HG03108 (cell line): ENCODE results near the gene GALNT17.

Source experiments
- ATAC-seq: cut with Tn5 transposase; IDR thresholded peaks from one replicate; pipeline ENCODE4 v1.9.1; 2021; ENCODE audit warnings: moderate library complexity; ENCODE audit not compliant: unreplicated experiment

GALNT17 gene

DNA sequence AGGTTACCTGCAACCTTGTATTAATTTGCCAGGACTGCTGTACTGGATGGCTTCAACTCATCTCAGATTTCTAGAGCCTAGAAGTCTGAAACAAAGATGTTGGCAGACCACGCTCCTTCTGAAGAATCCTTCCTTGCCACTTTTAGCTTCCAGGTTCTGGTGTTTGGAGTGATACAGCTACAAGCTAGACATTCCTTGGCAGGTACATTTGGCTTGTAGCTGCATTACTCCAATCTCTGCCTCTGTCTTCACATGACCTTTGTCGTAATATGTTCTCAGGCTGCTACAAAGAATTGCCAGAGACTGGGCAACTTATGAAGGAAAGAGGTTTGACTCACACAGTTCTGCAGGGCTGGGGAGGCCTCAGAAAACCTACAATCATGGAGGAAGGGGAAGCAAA, 146.3 kb downstream of the GALNT17 start:
- ATAC-seq, result no peak

DNA sequence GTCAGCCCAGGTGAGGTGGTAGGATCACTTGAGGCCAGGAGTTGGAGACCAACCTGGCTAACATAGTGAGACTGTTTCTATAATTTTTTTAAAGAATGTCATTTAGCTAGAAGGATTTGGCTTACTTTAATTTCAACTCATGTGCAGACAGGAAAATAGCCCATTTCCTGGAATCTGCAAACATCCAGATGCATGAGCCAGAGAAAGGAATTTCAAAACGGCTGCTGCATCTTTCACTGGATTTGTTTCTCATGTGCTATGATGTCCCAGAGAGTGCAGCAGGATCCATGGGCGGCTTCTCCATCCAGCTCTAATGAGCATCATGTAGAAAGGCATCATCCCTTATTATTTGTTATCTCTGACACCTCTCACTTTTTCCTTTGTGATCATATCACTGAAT, 149.3 kb downstream of the GALNT17 start:
- no peak for ATAC-seq

DNA sequence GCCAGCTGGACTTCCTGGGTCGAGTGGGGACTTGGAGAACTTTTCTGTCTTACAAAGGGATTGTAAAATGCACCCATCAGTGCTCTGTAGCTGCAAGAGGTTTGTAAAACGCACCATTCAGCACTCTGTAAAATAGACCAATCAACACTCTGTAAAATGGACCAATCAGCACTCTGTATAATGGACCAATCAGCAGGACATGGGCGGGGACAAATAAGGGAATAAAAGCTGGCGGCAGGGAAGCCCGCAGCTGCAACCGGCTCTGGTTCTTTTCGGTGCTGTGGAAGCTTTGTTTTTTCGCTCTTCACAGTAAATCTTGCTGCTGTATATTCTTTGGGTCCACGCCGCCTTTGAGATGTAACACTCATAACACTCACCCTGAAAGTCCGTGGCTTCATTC, 151.9 kb downstream of the GALNT17 start:
- no peak for ATAC-seq

DNA sequence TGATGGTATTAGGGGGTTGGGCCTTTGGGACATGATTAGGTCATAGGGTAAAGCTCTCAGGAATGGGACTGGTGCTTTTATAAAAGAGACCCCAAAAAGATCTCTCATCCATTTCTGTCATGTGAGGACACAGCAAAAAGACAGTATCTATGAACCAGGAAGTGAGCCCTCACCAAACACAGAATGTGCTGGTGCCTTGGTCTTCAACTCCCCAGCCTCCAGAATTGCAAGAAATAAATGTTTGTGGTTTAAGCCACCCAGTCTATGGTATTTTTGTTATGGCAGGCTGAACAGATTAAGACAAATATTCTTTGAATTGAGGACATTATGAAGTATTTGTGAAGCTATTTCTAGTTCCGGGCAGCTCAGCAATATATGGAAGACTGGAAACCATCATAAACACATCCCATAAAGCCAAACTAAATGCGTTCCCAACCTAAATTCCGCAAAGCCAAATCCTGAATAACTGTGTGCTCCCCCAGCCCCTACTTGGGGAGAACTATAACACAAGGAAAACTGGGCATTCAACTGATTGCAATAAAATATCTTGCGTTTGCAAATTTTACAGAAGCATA, 153.7 kb downstream of the GALNT17 start:
- no peak for ATAC-seq

DNA sequence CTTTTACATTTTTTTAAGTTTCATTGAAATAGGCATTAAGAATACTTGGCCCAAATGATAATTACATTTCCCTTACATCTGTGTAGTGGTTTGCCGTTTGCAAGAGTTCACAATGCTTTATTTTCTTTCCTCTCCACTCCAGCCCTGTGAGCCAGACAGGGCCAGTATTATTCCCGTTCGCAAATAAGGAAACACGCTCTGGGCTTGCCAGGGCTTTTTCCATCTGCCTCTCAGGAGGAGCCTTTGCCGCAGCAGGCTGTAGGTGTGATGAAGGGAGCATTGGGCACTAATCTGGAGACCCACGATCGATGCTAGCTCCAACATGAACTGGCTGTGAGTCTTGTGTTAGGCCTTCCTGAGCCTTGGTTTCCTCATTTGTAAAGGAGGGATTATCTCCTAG, 154.4 kb downstream of the GALNT17 start:
- ATAC-seq, result no peak

DNA sequence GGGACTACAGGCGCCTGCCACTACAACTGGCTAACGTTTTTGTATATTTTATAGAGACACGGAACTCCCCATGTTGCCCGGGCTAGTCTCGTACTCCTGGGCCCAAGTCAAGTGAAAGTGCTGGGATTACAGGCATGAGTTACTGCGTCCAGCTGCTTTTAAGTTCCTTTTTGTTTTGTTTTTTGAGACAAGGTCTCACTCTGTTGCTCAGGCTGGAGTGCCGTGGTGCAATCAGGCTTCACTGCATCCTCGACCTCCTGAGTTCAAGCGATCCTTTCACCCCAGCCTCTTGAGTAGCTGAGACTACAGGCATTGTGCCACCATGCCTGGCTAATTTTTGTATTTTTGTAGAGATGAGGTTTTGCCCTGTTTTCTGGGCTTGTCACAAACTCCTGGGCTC, 155.0 kb downstream of the GALNT17 start:
- no peak for ATAC-seq

DNA sequence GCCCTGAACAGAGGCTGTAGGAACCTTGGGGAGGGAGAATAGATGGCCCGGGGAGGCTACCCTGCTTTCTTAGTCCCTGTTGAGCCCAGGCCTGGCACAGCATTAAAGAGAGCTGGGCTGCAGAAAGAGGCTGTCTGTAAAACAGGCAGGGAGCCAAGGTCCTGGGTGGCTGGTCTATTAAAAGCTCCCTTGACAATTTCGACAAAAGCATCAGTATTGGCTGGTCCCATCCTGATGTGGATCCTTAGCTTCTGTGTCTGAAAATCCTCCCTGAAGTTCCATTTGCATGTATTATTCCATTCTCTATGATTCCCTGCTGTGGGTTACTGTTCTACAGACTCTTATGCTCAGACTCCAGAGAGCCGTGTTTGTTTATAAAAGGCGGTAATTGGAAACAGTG, 158.5 kb downstream of the GALNT17 start:
- no peak for ATAC-seq

DNA sequence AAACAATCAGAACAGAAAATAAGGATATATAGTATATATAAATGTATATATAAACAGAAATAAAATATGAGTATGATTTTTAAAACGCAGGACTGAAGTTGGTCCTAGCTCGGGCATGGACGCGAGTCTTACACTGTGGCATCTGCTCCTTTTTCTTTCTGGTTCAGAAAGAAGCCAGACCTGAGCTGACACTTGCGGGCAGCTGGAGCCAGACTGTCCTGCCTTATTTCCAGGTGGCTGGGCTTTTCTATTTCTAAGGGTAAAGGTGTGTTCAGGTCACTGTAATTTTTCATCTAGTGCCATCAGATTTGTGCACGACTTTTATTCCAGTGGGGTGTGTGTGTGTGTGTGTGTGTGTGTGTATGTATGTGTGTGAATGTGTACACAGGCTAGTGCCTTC, 166.4 kb downstream of the GALNT17 start:
- no peak for ATAC-seq

DNA sequence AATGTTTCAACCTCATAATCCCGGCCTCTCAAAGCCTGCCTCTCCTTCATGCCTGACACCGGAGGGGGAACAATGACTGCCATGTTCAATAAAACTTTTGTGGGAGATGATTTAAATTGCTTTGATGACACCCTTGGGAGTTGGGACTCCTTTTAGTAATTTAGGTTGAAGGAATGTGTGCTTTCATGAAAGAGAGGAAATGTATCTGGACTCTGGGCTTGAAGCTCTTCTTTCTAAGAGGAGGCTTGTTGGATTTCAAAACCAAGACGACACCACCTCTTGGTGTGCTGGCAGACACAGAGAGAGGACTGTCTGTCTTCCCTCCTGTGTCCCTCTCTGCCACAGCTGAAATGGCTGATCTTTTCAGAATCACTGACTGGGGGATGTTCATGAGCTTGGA, 168.1 kb downstream of the GALNT17 start:
- no peak for ATAC-seq

DNA sequence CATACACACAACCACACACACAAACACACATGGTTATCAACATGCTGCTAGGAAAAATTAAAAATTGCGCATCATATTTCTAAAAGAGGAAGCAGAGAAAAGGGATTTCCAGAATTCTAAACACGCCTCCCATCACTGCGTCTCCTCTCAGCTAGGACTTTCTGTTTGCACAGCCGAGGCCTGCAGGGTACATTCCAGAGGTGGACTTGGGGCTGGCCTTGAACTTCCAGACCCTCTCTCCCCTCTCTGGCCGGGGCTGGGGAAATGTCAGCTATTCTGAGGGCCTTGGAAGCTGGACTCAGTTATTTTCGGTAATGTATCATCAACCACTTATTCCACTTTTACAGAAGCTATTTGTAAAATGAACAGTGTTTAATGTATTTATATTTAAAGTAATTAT, 168.7 kb downstream of the GALNT17 start:
- no peak for ATAC-seq

DNA sequence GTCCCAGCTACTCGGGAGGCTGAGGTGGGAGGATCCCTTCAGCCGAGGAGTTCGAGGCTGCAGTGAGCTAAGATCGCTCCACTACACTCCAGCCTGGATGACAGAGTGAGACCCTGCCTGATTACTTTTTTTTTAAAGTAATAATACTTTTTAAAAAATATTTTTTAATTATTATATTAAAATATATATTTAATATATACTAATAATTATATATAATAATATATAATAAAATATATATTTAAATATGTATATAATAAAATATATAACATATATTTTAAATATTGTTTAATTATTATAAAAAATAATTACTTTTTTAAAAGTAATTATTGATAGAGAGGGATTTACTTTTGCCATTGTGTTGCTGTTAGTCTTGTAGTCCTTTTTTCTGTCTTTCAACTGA, 169.2 kb downstream of the GALNT17 start:
- no peak for ATAC-seq

DNA sequence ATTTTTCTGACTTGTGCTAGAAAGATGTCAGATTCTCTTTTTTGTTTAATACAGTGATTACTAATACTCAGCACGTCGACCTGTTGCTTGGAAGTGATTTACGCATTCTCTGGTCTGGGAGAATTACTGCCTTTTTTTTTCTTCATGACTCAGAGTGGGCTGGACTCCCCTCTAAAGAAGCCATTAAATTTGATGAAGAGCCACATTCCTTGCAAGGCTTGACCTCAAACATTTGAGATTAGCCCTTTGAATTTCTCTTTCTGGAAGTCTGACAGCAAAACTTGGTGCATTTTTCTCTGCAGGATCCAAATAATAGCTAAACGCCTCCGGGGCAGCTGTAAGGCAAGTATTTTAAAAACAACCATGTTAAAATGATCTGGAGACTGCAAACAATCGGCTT, 171.6 kb downstream of the GALNT17 start:
- ATAC-seq, result no peak

DNA sequence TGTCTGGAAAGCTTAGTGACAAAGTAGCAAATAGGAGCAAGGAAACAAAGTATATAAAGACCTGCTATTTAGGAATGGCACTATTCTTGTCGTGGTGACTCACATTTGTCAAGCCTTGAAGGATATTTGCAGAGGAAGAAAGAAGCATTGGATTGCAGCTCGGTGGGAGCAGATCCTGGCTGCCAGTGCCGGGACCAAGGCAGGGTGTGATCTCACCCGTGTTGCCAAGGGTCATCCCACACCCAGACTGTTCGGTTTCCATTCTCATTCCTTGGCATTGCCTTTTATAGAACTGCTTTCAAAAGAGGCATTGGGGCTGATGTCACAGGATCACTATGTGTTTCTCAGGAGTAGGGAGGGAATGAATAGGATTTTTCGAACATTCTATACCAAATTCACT, 176.2 kb downstream of the GALNT17 start:
- no peak for ATAC-seq

DNA sequence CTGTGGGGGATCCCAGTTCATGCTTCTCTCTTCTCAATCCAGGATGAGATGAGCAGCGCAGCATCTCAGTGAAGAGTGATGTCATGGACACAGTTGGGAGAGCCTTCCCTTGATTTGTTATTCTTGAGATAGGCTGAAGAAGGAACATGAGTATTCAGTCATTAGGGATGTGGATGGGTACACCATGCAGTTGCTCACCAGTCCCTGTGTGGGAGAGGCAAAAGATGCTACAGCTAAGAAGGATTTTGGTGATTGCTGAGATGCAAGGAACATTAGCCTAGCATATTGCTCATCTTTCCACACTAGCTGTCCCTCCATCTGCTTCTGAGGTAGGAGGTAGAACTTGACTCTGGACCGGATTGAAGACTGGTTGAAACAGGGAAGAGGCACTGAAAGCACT, 179.6 kb downstream of the GALNT17 start:
- no peak for ATAC-seq

DNA sequence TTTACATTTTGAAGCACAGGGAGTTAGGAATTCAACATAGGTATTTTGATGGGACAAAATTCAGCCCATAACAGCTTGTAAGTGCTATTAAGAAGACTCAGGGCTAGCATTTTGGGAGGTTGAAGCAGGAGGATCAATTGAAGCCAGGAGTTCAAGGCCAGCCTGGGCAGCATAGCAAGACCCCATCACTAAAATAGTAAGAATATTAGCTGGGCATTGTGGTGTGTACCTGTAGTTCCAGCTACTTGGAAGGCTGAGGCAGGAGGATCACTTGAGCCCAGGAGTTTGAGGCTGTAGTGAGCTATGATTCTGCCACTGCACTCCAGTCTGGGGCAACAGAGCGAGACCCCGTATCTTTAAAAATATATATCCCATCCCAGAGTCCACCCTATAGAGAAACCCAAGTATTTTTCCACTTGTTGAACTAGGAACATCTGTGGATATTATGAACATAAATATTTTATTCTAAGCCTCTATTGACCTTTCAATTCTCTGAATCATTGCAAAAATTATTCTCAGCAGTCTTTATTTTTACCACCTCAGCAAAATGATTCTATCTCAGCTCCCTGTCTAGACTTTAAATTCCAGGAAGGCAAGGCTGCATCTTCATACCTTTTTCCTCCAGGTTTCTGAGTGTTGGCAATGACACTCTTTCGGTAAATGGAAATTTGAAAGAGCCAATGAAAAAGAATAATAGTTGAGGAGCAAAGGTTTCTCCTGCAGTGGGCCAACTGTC, 181.0 kb downstream of the GALNT17 start:
- no peak for ATAC-seq

DNA sequence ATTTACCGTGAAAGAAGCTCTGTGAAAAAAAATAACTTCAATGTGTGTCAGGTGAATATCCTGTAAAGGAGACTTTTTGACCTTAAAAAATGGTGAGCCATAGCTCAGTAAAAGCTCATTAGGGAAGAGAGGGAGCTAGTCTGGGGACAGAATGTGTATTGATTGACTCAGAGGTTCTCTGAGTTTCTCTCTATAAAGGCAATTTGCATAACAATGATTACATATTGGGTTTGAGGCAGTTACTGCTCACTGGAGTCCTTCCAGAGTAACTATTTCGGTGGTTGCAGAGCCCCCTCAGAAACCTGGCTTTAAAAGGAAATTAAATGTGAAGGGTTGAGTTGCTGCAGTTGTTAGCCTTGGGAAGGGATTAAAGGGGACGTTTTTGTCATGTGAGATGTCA, 181.6 kb downstream of the GALNT17 start:
- ATAC-seq, result no peak

DNA sequence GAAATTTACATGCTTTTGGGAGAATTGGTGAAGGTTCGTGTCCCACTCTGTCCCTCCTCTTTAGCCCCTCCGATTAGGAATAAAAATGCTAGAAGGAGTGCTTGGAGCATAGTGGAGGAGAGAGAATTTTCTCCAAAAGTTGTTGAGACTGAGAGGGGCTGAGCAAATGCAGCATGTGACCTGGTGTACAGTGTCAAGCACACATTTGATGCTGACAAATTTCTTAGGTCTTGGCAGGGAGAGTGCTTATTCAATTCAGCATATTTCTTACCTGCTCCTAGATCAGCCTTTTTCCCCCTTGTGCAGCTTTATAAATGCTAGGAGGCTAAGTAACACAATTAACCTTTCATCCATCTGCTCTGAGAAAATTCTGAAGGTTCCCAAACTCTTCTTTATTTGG, 189.0 kb downstream of the GALNT17 start:
- no peak for ATAC-seq

DNA sequence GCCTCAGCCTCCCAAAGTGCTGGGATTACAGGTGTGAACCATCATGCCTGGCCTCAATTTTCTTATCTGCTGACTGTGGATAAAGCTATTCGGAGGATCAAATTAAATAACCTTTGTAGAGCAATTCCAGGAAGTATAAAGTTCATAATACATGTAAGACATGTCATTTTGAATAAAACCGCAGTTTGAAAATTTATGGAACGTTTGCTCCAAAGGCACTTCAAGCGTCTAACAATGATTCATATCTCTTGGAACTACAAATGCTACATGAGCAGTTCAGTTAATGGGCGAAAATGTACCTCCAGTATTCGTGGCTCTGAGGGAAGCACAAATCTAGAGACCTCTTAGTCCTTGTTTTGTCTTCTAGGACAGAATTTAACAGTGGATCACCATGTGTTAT, 190.3 kb downstream of the GALNT17 start:
- no peak for ATAC-seq

DNA sequence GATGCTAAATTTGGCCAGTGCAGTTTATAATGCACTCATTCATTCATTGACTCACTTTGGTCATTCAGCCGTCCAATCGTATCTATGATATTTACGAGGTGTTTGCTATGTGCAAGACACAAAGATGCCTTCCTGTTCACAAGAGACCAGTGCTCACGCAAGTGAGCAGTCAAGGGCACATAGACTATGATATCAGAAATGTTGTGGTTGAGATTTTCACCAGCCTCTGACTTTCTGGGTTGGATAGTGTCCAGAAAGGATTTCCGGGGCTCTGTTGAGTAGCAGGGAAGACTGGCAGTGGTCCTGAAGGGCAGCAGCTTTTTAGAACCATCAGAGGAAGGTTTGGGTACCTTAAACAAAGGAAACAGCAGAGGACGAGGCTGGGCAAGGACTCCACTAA, 191.8 kb downstream of the GALNT17 start:
- ATAC-seq, result no peak

DNA sequence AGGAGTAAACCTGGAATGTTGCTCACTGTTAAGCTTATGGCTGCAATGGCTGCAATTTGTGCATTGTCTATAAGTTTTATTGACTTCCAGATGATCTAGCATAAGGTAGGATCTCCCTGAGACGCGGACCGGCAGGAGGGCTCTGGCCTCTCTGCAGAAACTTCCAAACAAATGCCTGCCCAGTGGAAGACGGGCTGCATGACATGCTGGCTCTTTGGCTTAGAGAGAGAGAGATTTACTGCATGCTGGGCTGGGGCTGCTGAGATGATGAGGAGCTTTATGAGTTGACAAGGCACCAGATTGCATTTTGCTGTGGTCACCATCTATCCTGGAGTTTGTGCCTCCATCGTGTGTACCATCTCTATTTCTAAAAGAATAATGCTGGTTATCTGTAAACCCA, 193.2 kb downstream of the GALNT17 start:
- ATAC-seq, result no peak

DNA sequence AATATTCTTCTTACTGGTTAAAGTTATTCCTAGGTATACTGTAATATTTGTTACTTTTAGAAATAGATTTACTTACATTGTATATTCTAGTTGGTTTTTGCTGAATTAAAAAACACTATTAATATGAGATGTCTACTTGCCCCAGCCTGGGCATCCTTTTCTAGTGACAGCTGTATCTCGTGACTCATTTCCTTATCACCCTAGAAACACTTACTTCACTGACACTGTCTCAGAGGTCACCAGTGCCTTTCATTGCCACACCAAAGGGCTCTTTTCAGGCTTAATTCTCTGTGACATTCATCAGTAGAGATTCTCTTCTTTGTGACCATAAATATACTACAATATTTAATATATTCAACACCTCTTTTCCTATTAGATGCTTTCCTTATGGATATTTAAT, 194.7 kb downstream of the GALNT17 start:
- ATAC-seq, result no peak

DNA sequence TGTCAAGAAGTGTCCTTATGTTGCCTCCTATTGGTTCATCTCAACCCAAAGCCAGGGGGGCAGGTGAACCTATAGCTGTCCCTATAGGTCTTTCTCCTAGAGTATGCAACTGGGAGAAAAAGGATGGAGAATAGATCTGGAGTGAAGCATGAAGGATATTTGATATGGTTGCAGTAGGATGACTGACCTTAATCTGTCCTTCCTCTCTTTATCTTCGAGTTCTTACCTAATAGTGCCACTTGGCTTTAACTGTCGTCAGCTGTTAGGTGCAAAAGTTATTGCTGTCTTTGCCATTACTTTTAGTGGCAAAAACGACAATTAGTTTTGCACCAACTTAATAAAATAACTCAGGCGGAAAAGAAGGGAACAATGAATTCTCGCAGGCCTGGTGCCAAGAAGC, 196.0 kb downstream of the GALNT17 start:
- ATAC-seq, result no peak

DNA sequence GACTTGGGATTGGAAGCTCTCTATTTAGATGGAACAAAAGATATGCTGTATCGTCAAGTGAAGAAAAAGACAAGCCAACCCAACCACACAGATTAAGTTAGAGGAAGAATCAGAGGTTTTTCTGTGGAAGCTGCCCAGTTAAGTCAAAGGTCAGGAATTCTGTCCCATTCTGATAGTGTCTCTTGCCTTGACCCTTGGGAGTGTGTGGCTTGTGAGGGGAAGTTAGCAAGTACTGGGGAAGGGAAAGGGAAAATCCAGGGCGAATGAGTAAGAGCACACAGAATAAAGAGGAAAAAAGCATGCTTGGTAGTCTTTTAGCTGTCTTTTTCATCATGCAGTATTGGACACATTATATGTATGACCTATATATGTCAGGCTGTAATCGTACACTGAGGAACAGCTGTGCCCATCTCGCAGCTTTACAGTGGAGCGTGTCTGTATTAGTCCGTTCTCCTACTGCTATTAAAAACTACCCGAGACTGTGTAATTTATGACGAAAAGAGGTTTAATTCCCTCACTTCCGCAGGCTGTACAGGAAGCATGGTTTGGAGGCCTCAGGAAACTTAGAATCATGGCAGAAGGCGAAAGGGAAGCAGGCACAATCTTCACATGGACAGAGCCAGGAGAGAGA, 197.2 kb downstream of the GALNT17 start:
- ATAC-seq, result no peak
